SIG-M5 (cell line): ENCODE data around the gene HIVEP1.
A peak's percentile ranks its signal among the peaks of the same experiment; 100 is the strongest.

Experiments used
- DNase-seq: peaks from one replicate; lab custom pipeline; 2025; lab: John Stamatoyannopoulos, UW

Gene HIVEP1

DNA sequence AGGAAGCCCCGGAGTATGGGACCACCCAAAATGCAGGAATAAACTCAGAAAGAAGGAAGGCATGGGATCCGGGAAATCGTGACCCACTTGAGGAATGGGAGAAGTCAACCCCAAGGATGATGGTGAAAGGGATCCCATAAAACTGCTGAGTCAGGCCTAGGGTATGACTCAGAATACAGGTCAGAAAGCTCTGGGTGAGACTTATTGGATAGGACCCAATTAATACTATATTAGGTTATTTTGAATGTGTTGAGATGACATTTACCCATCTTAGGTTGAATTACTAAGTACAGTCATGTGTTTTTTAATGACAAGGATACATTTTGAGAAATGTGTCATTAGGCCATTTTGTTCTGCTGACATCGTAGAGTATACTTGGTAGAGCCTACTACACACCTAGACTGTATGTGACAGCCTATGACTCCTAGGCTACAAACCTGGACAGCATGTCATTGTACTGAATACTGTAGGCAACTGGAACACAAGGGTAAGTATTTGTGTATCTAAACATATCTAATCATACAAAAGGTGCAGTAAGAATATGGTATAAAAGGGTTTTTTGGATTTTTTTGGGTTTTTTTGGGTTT is 17.1 kb upstream of the HIVEP1 start:
- no peak for DNase-seq

DNA sequence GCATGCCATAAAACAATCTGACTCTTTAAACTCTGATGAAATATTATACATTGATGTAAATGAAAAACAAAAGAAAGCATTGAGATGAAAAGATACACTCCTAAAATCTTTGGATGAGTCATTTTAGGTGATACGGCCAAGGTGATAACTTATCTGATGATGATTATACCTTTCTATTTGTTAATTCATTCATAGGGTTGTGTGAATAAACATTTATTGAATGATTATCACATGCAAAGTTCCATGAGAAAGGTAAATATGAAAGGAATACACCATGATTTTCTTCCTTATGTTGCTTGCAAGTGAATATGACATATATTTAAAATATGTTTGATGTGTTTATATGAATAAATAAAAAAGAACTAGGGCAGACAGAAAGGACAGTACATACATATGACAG is 15.4 kb upstream of the HIVEP1 start:
- DNase-seq = no peak

DNA sequence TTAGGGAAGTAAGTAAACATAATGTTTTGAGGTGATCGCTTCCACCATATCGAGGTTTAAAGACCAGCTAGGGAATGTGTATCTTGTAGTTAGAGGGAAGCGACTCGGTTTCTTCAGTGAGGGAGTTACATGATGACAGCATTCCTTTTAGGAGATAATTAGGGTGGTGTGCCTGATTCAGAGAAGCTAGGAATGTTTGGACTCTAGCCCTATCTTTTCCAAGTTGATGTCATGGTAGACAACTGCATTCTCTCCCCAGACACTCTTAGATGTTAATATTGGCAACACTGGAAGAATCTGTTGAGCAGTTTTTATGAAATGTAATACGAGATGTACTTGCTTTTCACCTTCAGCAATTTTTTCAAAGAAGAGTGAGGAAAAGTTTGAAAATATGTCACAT is 12.9 kb upstream of the HIVEP1 start:
- DNase-seq = no peak

DNA sequence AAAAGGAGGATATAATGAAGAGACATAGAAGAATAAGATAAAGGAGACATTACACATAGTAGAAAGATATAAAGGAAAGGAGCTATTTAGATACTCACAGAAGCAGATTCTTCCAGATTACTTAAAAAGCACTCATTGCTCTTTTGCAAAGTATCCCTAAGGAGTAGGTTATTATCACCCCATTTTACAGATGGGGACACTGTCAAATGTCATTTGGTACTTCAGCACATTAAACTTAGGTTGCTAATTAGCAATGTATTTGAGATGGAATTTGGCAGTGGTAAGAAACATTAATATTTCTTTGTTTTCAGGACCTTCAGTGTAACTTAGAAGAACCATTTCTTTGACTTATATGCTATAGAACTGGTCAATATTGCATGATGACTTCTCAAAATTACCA is 11.9 kb upstream of the HIVEP1 start:
- no peak for DNase-seq

DNA sequence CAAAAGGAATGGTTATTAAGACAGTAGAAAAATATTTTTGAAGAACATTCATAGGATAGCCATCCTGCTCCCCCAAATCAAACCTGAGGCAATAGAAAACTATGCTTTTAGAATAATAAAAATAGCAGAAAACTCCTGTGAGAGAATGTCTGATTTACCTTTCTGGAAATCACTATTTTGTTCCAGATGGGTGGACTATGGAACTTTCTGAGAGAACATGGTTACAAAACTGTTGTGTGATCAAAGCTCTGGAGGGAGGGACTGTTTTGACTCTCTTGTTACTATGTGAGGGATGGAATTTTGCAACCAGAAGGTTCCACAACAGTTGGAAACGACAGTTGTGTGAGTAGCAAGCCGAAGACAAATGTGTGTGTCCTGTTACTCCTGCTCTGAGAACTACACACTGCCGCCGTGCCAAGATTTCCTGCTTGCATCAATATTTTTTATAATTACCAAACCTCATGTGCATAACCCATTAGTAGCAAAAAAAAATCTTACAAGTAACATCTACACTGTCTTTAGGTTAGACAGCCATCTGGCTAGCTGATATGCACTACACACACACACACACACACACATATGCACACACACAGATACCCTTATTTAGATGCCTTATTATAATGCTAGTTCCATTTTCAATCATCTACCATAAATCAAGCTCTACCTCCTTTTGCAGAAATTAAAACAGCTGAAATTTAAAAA is 11.0 kb upstream of the HIVEP1 start:
- no peak for DNase-seq

DNA sequence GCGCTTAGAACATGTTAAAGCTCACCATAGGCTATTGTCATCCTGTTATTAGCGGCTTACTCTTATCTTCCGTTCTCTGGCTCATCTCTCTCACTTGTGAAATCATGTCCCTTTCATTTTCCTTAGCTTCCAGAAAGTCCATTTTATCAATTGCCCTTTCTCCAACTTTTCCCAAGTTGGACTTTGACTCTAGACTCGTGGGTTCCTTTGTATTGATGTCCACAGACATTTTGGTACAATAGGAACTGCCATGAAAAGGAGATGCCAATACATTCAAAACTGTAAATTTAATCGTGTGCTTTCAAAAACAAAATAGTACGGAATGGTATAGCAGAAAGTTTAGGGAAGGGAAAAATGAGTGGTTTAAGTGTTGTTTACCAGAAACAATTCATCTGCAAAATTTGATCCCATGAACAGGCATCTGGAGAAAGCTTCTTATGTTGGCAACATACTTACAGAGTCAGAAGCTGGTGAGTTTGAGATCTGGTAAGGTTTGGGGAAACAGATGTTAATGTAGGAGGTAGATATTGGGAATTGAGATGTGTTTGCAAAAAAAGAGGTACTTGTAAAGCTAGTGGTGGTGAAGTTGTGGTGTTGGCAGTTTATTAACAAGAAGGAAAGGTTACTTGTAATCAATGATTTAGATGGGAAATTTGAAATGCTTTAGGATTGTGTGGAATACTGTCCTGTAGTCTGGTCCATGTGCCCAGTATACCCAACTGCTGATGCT is 10.2 kb upstream of the HIVEP1 start:
- DNase-seq = no peak

DNA sequence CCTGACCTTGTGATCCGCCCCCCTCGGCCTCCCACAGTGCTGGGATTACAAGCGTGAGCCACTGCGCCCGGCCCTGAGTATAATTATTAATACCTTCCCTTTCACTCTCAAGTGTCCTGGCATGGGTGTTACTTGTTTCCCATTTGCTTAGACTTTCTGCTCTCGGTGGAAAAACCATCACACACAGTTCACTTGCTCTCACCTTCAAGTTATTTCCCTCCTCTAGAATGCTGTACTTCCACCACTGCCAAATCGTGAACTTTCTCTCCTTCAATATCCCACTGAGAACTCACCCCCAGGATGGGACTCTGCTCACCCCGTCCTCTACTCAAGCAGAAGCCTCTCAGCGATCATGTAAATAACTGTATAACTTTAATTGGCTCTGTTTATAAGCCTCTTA is 4.6 kb upstream of the HIVEP1 start:
- no peak for DNase-seq

DNA sequence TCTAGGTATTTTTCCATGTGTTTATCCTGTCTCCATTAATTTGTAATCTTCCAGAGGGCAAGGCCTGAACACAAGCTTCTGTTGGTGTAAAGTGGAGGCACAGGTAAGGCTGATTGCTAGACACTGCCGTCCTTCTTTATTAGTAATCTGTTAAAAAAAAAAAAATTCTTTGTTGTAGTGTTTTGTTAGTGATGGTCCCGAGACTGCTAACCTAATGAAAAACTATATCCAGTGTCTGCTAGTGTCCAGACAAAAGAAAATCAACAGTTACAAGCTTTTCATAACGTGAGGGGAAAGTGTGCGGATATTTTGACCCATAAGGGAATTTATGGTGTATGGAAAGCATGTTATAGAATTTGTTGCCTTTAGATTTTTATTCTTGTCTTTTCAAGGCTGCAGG is 4.2 kb upstream of the HIVEP1 start:
- no peak for DNase-seq

DNA sequence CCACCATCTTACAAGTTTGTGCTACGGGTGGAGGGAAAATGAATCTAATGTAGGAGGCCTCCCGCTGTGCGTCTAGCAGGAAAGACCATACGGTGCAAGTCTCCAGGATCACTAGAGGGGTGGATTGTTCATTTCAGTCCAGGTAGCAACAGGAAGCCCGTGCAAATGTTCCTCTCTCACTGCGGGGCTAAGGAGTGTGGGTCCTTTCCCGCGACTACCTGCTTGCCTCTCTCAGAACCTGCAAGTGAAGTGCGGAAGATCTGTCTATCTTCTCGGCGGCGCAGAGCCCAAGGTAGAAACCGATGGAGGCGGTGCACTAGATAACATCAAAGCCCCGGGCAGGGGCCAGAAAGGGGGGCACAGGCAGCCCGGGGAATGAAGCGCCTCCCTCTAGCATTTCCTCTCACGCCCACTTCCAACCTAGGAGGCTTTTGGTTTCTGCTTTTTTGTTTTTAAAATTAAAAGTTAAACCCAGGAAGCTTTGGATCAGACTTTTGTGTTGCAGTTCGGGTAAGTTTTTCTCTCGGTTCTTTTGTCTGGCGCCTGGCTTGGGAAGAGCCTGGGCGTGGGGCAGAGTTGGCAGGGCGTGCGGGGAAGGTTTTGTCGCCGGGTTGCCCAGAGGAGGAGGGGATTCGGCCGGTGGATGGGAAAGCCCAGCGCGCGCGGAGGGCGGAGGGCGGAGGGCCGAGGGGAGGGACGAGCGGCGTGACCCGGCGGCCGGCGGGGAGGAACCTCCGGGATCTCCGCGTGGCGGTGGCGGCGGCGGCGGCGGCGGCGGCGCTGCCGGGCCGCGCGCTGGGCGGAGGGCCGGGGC is 3.5 kb upstream of the HIVEP1 start:
- no peak for DNase-seq

DNA sequence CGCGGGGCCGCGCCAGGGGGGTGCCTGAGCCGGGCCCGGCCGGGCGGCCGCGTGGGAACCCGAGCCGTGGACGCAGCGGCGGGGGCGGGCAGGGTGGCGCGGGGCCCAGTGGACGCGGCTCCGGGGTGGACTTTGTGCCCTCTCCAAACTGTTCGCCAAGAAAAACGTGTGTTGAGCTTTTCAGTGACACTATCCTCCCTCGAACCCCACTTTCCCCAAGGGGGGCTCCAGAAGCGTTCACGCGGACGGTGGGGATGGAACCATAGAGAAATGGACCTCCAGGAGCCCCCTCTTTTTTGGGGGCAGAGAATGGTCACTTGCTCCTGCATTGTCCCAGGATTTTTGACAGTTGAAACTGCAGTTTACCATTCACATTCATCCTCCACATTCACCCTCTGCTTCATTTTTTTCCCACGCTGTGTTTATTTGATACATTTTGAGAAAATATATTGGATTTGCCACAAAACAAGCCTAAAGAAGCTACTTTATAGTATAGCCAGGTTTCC is 2.9 kb upstream of the HIVEP1 start:
- DNase-seq = no peak

DNA sequence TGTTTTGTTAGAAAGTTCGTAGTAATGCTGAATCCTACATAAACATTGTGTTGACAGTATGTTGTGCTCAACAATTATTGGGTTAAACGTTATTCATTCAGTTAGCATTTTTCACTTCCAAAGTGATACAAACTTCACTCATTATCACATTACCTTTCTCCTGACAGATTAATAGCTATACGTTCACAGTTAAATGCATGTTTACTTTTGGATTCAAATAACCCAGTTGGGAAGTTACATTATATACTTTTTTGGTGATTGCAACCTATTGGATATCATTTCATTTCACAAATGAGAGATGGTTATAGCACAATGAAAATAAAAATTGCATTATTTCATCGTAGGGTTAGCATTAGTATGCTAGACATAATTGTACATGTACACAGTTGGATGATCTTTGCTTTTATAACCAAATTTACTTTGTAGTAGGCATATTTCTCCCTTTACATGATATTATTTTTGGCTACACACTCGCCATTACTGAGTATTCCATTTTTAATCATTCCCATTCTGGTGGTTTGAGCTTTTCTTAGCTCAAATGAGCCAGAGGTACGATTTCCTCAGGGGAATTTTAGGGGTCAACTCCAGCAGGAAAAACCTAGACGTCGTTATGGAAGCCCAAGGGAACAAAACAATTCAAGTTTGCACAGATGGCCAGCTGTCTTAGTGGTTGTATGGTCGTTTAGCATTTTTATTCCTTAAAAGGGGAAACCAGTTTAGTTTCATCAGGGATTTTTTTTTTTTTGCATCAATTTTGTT is 2.1 kb upstream of the HIVEP1 start:
- DNase-seq = no peak

DNA sequence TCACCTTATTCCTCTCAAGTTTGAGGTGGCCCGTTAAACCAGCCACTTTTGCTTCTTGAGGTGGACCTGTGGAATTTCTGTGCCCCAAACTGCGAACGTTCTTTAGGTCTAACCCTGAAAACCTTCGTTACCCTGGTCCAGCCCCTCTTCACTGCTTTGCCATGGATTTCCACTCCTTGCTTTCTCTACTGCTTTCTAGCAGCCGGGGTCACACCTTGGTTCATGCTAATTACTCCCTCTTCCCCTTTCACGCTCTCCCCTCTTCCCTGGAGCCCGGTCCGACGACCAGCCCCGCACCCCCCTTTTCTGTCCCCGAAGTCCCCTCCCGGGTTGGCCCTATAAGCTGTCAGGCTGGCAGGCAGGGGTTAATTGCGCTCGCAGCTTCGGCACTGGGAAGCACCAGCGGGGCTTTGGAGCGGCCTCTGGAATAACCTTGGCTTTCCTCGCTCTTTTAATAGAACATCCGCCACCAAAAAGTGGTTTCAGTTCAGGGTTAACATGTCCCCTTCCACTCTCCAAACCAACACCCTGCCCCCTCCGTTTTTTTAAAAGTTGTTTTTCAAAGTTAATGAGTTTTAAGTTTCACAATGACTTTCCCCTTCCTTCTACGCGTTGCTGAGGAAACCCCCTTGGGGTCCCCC is 1.4 kb upstream of the HIVEP1 start:
- no peak for DNase-seq

DNA sequence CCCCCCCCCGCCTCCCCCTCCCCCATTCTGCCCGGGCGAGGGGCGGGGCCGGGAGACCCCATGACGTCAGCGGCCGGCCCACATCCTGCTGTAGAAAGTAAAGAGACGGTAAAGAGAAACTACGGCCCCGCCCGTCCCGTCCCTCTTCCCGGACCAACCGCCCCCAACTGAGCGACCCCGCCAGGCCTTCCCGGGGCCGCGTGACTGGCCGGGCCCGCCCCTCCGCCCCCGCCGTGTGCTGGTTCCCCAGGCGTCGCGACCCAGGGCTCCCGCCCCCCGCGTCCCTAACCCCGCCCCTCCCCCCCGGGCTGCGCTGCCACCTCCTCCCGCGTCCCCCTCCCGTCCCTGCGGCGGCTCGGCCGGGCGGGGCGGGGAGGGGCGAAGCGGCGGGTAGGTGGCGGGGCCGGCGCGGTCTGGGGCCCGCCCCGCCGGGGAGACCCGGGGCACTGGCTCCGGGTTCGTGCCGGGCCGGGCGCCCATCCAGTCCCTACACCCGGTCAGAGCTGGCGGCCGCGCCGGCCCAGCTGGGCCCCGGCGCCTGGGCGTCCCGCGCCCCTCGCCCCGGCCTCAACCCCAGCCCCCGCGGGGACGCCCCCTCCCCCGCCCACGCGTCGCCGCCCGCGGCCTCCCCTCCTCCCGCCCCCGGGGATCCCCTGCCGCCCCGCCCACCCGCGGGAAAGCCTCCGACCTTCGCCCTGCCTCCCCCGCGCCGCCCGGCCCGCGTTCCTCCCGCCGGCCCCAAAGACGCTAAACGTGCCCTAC is 655 bp upstream of the HIVEP1 start:
- peak; percentile 55 for DNase-seq

DNA sequence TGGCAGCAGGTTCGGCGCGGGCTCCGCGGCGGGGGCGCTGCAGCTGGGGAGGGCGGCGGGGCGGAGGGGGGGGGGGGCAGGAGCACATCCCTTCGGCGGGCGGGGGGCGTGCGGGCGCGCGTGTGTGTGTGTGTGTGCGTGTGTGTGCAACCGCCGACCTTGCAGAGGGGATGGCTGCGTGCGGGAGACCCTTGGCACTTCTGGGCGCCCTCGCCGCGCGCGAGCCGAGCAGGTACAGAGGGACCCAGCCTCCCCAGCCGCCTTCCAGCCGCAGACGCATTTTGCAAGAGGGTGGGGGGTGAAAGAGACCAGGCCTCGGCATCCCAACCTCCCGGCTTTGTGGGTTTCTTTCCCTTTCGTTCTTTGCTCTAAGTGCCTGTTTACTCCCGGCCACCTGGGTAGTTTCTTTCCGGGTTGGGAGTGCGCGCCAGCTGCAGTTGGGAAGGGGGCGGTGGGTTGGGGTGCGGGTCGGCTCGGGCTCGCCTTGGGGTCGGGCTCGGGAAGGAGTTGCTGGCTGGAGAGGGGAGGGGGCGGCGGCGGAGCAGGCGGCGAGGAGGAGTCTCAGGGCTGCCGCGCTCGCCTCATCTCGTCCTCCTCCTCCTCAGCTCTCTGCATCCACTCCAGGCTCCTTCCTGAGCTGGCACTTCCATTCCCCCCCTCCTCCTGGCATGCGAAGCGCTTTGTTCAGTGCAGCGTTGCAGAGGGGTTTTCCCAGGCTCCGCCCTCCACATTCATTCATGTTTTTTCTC is 620 bp downstream of the HIVEP1 start:
- no peak for DNase-seq

DNA sequence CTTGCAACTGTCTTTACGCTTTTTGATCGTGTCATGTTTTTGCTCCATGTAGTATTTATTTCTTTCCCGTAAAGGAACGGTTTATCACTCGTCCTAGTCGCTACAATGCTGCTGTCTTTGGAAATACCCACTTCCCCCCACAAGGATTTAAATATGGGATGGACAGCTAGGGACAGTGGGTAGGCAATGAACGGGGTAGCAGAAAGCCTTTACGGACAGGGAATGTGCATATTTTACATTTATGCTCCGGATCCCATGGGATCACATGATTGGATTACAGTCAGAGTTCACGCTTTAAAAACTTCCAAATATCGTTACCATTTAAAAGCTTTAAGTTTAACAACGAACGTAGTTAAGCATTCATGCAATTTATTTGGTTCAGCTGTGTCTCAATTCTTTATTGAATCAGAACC is 1.2 kb downstream of the HIVEP1 start:
- DNase-seq = no peak

DNA sequence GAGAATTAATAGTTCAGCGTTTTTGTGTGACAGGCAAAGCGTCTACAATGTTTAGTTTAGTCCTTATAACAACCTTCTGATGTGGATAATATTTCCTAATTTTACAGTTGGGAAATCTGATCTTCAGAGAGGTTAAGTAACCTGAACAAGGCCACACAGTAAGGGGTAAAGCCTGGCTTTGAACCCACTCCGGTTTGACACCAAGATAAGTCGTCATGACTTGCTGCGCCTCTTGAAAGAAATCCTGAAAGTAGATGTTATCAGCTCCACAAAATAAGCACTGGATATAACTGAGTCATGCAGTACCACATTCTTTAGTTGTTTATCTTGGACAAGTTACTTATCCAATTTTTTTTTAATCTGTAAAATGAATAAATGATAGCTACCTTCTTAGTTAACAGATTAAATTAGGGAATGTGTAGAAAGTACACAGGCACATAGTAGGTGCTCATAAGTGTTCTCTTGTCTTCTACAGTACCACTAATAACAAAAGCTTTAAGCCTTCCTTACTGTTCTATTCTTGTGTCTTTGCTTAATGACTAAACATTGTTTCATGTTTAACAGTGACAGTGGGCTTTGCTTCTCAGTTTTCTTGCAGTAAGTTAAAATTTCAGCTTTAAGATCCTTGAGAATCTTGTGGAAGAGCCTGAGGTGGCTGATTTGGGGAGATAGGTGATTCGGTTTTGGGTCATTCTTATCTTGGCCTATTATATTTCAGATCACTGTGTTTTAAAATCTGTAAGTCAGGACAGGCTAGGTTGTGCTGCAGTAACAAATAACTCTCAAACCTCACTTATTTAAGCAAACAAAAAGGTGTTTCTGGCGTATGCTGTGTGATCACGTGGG is 2.1 kb downstream of the HIVEP1 start:
- no peak for DNase-seq

DNA sequence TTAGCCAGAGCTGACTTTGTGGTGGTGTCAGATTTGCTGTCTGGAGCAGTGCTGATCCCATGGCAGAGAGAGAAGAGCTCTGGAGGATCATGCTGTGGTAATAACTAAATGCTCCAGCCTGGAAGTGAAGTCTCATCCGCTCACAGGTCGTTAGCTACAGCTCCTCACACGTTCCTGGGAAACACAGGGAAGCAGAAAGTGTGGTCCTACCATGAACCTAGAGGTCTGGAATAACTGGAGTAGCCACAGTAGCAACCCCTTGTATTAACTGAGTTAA is 2.7 kb downstream of the HIVEP1 start:
- DNase-seq = no peak

DNA sequence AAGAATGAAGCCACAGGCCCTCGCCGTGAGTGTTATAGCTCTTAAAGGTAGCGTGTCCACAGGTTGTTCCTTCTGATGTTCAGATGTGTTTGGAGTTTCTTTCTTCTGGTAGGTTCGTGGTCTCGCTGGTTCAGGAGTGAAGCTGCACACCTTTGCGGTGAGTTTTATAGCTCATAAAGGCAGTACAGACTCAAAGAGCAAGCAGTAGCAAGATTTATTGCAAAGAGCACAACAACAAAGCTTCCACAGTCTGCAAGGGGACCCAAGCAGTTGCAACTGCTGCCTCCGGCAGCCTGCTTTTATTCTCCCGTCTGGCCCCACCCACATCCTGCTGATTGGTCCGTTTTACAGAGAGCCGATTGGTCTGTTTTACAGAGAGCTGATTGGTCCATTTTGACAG is 5.2 kb downstream of the HIVEP1 start:
- DNase-seq = no peak

DNA sequence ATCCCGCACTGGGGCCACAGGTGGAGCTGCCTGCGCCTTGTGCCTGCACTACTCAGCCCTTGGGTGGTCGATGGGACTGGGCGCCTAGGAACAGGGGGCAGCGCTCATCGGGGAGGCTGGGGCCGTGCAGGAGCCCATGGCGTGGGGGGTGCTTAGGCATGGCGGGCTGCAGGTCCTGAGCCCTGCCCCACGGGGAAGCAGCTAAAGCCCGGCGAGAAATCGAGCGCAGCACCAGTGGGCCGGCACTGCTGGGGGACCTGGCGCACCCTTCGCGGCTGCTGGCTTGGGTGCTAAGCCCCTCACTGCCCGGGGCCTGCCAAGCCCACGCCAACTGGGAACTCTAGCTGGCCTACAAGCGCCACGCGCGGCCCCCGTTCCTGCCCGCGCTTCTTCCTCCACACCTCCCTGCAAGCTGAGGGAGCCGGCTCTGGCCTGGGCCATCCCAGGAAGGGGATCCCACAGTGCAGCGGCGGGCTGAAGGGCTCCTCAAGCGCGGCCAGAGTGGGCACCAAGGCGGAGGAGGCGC is 5.8 kb downstream of the HIVEP1 start:
- DNase-seq = no peak
